Activated B cell treated with CpG ODN at 0.5 μM for 24 hours (primary cell): Measurements from ENCODE around the gene PRDM16. TPM values are rescaled to one million over a fixed set of nuclear protein-coding genes. Genes with fewer than 3 reads are reported as not detected.

ENCODE experiments used
- ATAC-seq: fragments of 200-7000 bp; cut with Tn5 transposase; one replicate; pipeline ENCODE4 v1.10.0; 2021; ENCODE audit warnings: low read depth, mild to moderate bottlenecking, moderate library complexity
- CTCF ChIA-PET: fragments of 350-600 bp; sonication (Branson Sonifier 250); formaldehyde crosslinking; loops from one replicate; lab custom pipeline; 2021; ENCODE audit warnings: antibody characterized with exemption; lab: Charles Lee
- POLR2A ChIA-PET: fragments of 350-600 bp; sonication (Branson Sonifier 250); formaldehyde crosslinking; loops from one replicate; lab custom pipeline; 2021; ENCODE audit warnings: antibody characterized with exemption; lab: Charles Lee
- DNase-seq: peaks from one replicate; pipeline ENCODE4 v3.0.0; 2022
- H3K27ac Mint-ChIP-seq: one replicate; pipeline ENCODE4 v1.8.0; 2020; ENCODE audit warnings: mixed read lengths
- H3K27me3 Mint-ChIP-seq: one replicate; pipeline ENCODE4 v1.8.0; 2021; ENCODE audit warnings: mixed read lengths
- H3K36me3 Mint-ChIP-seq: one replicate; pipeline ENCODE4 v1.8.0; 2021; ENCODE audit warnings: low read depth, mixed read lengths
- H3K4me1 Mint-ChIP-seq: one replicate; pipeline ENCODE4 v1.8.0; 2021; ENCODE audit warnings: mixed read lengths
- H3K4me3 Mint-ChIP-seq: one replicate; pipeline ENCODE4 v1.8.0; 2020; ENCODE audit warnings: mild to moderate bottlenecking, mixed read lengths
- H3K9me3 Mint-ChIP-seq: one replicate; pipeline ENCODE4 v1.8.0; 2020; ENCODE audit warnings: mixed read lengths
- intact Hi-C: fragments of 100-400 bp; cut with micrococcal nuclease; formaldehyde crosslinking; loops from one replicate; pipeline ENCODE4 v1.15.1; 2024
- total RNA-seq: library from RNA; stranded (reverse); gene quantifications from 2 replicates; pipeline ENCODE4 v1.2.3, GENCODE V29; 2022
- TF ChIP-seq, protein P1 (sequence below): fragments of 200-600 bp; IDR thresholded peaks from one replicate; pipeline ENCODE4 v1.8.0; 2022; ENCODE audit warnings: antibody characterized with exemption, mild to moderate bottlenecking

PRDM16 gene
- total RNA-seq, 1 donor from 2014 or later, result not detected

DNA sequence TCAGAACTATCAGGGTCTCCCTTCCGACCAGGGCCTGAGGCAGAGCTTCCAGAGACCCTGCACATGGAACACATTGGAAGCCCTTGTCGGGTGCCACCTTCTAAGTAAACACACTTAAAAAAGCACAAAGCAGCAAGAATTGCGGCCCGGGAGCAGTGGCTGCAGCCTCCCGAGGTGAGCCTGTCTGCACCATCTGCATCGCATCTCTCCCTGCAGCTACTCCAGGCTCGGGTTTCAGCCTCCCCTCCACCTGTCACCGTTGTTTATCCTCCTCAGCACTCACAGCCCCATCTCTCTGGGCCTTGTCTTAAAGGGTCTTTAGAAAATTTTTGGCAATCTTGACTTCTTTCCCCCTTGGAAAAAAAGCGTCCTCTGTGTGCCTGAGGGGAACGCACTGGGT lies 290.3 kb downstream of the PRDM16 start:
- H3K4me1 Mint-ChIP-seq, result no peaks in the 10 kb centered on the region
- TF ChIP-seq, protein P1, sequence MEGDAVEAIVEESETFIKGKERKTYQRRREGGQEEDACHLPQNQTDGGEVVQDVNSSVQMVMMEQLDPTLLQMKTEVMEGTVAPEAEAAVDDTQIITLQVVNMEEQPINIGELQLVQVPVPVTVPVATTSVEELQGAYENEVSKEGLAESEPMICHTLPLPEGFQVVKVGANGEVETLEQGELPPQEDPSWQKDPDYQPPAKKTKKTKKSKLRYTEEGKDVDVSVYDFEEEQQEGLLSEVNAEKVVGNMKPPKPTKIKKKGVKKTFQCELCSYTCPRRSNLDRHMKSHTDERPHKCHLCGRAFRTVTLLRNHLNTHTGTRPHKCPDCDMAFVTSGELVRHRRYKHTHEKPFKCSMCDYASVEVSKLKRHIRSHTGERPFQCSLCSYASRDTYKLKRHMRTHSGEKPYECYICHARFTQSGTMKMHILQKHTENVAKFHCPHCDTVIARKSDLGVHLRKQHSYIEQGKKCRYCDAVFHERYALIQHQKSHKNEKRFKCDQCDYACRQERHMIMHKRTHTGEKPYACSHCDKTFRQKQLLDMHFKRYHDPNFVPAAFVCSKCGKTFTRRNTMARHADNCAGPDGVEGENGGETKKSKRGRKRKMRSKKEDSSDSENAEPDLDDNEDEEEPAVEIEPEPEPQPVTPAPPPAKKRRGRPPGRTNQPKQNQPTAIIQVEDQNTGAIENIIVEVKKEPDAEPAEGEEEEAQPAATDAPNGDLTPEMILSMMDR, result no peak
- CTCF ChIA-PET, result no interaction called here
- intact Hi-C loops, result no loop called here
- H3K9me3 Mint-ChIP-seq, result no peaks in the 10 kb centered on the region
- POLR2A ChIA-PET, result no interaction called here
- H3K27ac Mint-ChIP-seq, result no peak overlapping the region
- DNase-seq (no peak), ATAC-seq (no peak)
- no peaks in the 10 kb centered on the region for H3K36me3 Mint-ChIP-seq
- H3K27me3 Mint-ChIP-seq, result peaks cover 4% of the 10 kb centered on the region
- H3K4me3 Mint-ChIP-seq, result no peak overlapping the region

DNA sequence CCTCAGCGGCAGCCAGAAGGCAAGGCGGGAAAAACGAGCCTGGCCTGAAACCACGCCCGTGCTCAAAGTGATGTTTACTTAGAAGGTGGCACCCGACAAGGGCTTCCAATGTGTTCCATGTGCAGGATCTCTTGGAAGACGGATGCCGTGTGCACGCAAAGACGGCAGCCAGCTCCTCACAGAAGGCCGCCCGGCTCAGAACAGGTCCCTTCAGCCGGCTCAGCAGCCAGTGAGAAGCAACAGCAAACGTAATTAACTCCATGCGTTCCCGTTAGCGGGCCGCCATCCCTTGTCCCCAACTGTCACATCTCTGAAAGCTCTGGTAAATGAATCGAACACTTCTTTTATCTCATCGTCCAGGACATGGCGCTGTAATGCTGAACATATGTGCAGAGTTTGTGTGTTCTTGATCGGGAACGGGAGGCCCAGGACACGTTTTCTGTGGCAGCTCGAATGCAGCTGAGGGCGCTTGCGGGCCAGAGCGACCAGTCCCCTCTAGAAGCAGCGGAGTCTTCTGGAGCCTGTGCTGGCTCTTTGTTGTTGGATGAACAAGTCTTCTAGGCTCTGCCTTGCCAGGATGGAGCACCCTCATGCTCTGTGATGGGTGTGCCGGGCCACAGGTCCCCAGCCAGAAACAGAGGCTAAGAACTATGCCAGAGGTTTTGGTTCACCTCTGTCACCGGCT lies 290.9 kb downstream of the PRDM16 start:
- Mint-ChIP-seq H3K27me3 (no peaks in the 10 kb centered on the region), H3K4me3 (no peak overlapping the region), H3K27ac (no peak overlapping the region), H3K9me3 (no peaks in the 10 kb centered on the region), H3K4me1 (no peaks in the 10 kb centered on the region), H3K36me3 (no peaks in the 10 kb centered on the region)
- POLR2A ChIA-PET, result no interaction called here
- ATAC-seq (no peak), DNase-seq (no peak)
- TF ChIP-seq, protein P1, result no peak
- intact Hi-C loops, result no loop called here
- CTCF ChIA-PET, result no interaction called here

DNA sequence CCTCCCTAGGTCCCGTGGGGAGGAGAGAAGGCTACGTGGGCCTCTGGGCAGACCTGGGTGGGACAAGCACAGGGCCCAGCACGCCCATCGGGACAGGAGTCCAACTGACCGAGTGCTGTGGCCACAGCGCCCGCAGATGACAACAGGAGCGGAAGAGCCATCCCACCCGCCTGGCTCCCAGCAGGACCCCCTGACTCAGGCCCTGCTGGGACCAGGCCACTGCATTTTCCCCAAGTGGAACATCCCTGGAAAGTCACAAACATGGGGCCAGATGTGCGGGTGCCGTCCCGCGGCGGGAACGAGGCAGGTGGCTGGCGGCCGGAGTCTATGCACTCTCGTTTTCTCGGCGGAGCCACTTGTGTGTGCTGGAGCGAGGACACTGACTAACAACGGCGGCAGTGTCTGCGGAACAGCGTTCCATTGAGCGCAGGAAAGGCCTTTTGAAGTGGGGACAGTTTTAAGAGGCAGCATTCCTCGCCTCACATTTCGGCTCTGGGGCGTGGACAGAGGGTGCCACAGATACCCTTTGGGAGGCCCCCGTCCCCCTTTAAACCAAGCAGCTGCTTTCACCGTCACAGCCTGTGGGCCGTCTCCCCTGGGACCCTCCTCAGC lies 291.7 kb downstream of the PRDM16 start:
- Mint-ChIP-seq H3K27ac (no peak overlapping the region), H3K27me3 (no peaks in the 10 kb centered on the region), H3K4me3 (no peak overlapping the region), H3K9me3 (no peaks in the 10 kb centered on the region), H3K36me3 (no peaks in the 10 kb centered on the region), H3K4me1 (no peaks in the 10 kb centered on the region)
- intact Hi-C loops, result no loop called here
- DNase-seq, result no peak
- no peak for ATAC-seq
- POLR2A ChIA-PET, result no interaction called here
- CTCF ChIA-PET, result no interaction called here
- TF ChIP-seq, protein P1, result no peak

DNA sequence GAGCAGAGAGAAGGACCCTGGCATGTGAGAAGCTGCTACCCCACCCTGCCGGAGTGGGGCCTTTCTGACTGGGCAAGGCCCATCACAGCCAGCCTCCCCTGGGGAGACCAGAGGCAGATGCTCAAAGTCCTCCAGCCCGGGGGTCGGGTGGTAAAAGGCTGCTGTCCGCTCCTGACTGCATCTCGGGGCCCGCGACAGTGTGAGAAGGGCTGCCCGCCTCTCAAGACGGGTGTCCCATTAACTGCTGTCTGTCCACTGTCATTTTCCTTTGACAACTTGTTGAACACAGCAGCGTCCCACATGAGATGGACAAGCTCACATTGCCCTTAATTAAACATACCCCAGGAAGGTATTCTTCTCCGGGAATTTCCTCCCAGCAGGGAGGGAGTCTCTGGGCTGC lies 294.0 kb downstream of the PRDM16 start:
- ATAC-seq, result no peak
- no peak overlapping the region for H3K4me3 Mint-ChIP-seq
- ChIA-PET POLR2A (interaction anchor here (0.5 kb wide), 1 partner anchor 62 kb away, joined by 3 read pairs; no protein-coding TSS in a partner anchor), CTCF (no interaction called here)
- intact Hi-C loops, result no loop called here
- H3K4me1 Mint-ChIP-seq, result no peaks in the 10 kb centered on the region
- no peak for DNase-seq
- no peaks in the 10 kb centered on the region for H3K27me3 Mint-ChIP-seq
- no peaks in the 10 kb centered on the region for H3K36me3 Mint-ChIP-seq
- TF ChIP-seq, protein P1, result no peak
- no peak overlapping the region for H3K27ac Mint-ChIP-seq
- no peaks in the 10 kb centered on the region for H3K9me3 Mint-ChIP-seq

DNA sequence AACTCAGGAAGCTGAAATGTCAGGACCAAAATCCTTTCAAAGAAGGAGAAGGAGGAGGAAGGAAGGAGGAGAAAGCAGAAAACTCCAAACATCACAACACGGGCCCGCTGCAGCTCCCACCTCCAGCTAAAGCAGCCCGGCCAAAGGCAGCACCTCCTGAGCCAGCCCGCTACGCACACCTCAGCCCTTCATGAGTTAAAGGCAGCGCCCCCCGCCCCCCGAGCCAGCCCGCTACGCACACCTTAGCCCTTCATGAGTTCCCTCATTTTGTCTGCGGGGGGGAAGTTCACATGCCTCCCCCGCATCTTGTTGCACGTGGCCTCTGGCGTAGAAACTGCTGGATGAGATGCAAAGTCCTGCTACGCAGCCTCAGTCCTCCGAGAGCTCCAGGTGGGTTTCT lies 294.8 kb downstream of the PRDM16 start:
- H3K9me3 Mint-ChIP-seq, result no peaks in the 10 kb centered on the region
- H3K27me3 Mint-ChIP-seq, result no peaks in the 10 kb centered on the region
- CTCF ChIA-PET, result no interaction called here
- ATAC-seq (no peak), DNase-seq (no peak)
- TF ChIP-seq, protein P1, result no peak
- no peaks in the 10 kb centered on the region for H3K36me3 Mint-ChIP-seq
- POLR2A ChIA-PET, result no interaction called here
- intact Hi-C loops, result no loop called here
- no peak overlapping the region for H3K4me3 Mint-ChIP-seq
- no peak overlapping the region for H3K27ac Mint-ChIP-seq
- no peaks in the 10 kb centered on the region for H3K4me1 Mint-ChIP-seq
